Measurements from ENCODE around the gene PCNX3.
"Not testable (repeated sequence)": the region's sequence is repeated elsewhere in the genome, so short reads cannot be mapped to it uniquely, and the experiment has no call there.

The PCNX3 gene

DNA sequence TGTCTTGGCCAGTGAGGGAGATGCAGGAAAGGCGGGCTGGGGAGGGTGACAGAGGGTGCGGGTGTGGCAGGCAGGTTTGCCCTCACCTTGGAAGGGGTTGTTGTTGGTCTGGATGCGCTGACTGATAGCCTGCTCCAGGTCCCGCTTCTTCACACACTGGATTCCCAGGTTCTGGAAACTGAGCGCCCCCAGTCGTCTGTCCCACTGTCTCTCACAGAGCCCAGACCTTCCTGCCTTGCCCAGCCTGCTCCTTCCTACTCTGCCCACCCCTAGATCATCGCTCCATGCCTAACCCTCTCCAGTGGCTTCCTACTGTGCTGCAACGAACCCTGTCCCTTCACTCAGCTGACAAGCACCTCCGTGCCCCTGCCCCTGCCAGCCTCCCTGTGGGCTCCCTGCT is 44.5 kb downstream of the PCNX3 start:
- in situ Hi-C loops (cut with MboI; ENCODE audit: low pct_unique_long_range_greater_than_20kb, low sequenced_read_pairs, unreplicated experiment), result no loop called here
- no peak for DNase-seq (ENCODE audit: low spot score)
- TF ChIP-seq, protein P1, sequence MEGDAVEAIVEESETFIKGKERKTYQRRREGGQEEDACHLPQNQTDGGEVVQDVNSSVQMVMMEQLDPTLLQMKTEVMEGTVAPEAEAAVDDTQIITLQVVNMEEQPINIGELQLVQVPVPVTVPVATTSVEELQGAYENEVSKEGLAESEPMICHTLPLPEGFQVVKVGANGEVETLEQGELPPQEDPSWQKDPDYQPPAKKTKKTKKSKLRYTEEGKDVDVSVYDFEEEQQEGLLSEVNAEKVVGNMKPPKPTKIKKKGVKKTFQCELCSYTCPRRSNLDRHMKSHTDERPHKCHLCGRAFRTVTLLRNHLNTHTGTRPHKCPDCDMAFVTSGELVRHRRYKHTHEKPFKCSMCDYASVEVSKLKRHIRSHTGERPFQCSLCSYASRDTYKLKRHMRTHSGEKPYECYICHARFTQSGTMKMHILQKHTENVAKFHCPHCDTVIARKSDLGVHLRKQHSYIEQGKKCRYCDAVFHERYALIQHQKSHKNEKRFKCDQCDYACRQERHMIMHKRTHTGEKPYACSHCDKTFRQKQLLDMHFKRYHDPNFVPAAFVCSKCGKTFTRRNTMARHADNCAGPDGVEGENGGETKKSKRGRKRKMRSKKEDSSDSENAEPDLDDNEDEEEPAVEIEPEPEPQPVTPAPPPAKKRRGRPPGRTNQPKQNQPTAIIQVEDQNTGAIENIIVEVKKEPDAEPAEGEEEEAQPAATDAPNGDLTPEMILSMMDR (IDR thresholded peaks at IDR 0.05; ENCODE audit: extremely low read depth, insufficient read depth, missing control alignments), result no peak

GRCh38 chr11:65660908-65661307 is 45.3 kb downstream of the PCNX3 start:
- in situ Hi-C loops (cut with MboI; ENCODE audit: low pct_unique_long_range_greater_than_20kb, low sequenced_read_pairs, unreplicated experiment); DNase-seq (ENCODE audit: low spot score): not testable (repeated sequence)

- TF ChIP-seq, protein P1 (IDR thresholded peaks at IDR 0.05; ENCODE audit: extremely low read depth, insufficient read depth, missing control alignments), result no peak
- in situ Hi-C loops (cut with MboI; ENCODE audit: low pct_unique_long_range_greater_than_20kb, low sequenced_read_pairs, unreplicated experiment), result no loop called here
- DNase-seq (ENCODE audit: low spot score), result no peak
These were observed 46.1 kb downstream of the PCNX3 start for GRCh38 chr11:65661599-65662246.

- TF ChIP-seq, protein P1 (IDR thresholded peaks at IDR 0.05; ENCODE audit: extremely low read depth, insufficient read depth, missing control alignments), result no peak
- in situ Hi-C loops (cut with MboI; ENCODE audit: low pct_unique_long_range_greater_than_20kb, low sequenced_read_pairs, unreplicated experiment), result no loop called here
- no peak for DNase-seq (ENCODE audit: low spot score)
These were observed 46.7 kb downstream of the PCNX3 start for GRCh38 chr11:65662247-65662798.

- in situ Hi-C loops (cut with MboI; ENCODE audit: low pct_unique_long_range_greater_than_20kb, low sequenced_read_pairs, unreplicated experiment), result no loop called here
- TF ChIP-seq, protein P1 (IDR thresholded peaks at IDR 0.05; ENCODE audit: extremely low read depth, insufficient read depth, missing control alignments), result no peak
- peak; percentile 96 for DNase-seq (ENCODE audit: low spot score)
These were observed 47.4 kb downstream of the PCNX3 start, which contains the start of gene RELA for GRCh38 chr11:65662799-65663638. Gene RELA, minus strand, starts transcription at chr11:65662916. Its CDS starts 84 bp downstream, at chr11:65662832.

GRCh38 chr11:65663639-65664200 is 48.1 kb downstream of the PCNX3 start:
- in situ Hi-C loops (cut with MboI; ENCODE audit: low pct_unique_long_range_greater_than_20kb, low sequenced_read_pairs, unreplicated experiment), result no loop called here
- TF ChIP-seq, protein P1 (IDR thresholded peaks at IDR 0.05; ENCODE audit: extremely low read depth, insufficient read depth, missing control alignments), result no peak
- DNase-seq (ENCODE audit: low spot score), result peak; percentile 59
